HG03575 (cell line): Measurements from ENCODE around the gene CEMIP2.
"Not testable (repeated sequence)": the region's sequence is repeated elsewhere in the genome, so short reads cannot be mapped to it uniquely, and the experiment has no call there.

ENCODE experiments used
- ATAC-seq: cut with Tn5 transposase; IDR thresholded peaks from one replicate; pipeline ENCODE4 v1.9.1; 2021; ENCODE audit not compliant: unreplicated experiment, insufficient number of reproducible peaks, low FRiP score; ENCODE audit errors: extremely low read depth

Gene CEMIP2

GRCh38 chr9:71768388-71769174 lies at the start of gene CEMIP2:
TSS of gene CEMIP2 (minus strand) at chr9:71768513. CDS start at chr9:71750373, 18,140 bp downstream.
- no peak for ATAC-seq

GRCh38 chr9:71816916-71817451 lies 48.7 kb upstream of the CEMIP2 start:
- ATAC-seq, result no peak

GRCh38 chr9:71814815-71815214 lies 46.5 kb upstream of the CEMIP2 start:
- ATAC-seq, result no peak

- ATAC-seq, result no peak
Observed at GRCh38 chr9:71814226-71814625, 45.9 kb upstream of the CEMIP2 start.

GRCh38 chr9:71812385-71812784 lies 44.1 kb upstream of the CEMIP2 start:
- no peak for ATAC-seq

- ATAC-seq, result no peak
Observed at GRCh38 chr9:71808068-71808467, 39.8 kb upstream of the CEMIP2 start.

- peak; percentile 91 for ATAC-seq
Observed at GRCh38 chr9:71806901-71807307, 38.6 kb upstream of the CEMIP2 start.

- not testable (repeated sequence) for ATAC-seq
Observed at GRCh38 chr9:71805096-71805495, 36.8 kb upstream of the CEMIP2 start.

GRCh38 chr9:71801826-71802225 lies 33.5 kb upstream of the CEMIP2 start:
- no peak for ATAC-seq

GRCh38 chr9:71797266-71797665 lies 29.0 kb upstream of the CEMIP2 start:
- ATAC-seq, result no peak

GRCh38 chr9:71796100-71796767 lies 27.9 kb upstream of the CEMIP2 start:
- no peak for ATAC-seq

GRCh38 chr9:71795097-71795813 lies 26.9 kb upstream of the CEMIP2 start:
- peak; percentile 98 for ATAC-seq

- ATAC-seq, result no peak
Observed at GRCh38 chr9:71793386-71794105, 25.2 kb upstream of the CEMIP2 start.

- no peak for ATAC-seq
Observed at GRCh38 chr9:71791875-71792274, 23.6 kb upstream of the CEMIP2 start.

GRCh38 chr9:71790296-71790695 lies 22.0 kb upstream of the CEMIP2 start:
- no peak for ATAC-seq

GRCh38 chr9:71783120-71783523 lies 14.8 kb upstream of the CEMIP2 start:
- ATAC-seq, result peak; percentile 65

GRCh38 chr9:71781391-71781790 lies 13.1 kb upstream of the CEMIP2 start:
- peak; percentile 72 for ATAC-seq

GRCh38 chr9:71780953-71781352 lies 12.6 kb upstream of the CEMIP2 start:
- ATAC-seq, result no peak

GRCh38 chr9:71778085-71778484 lies 9.8 kb upstream of the CEMIP2 start:
- ATAC-seq, result no peak
